Activated effector memory CD4-positive, alpha-beta T cell treated with Interleukin-2 at 50 U/mL for 16 hours (primary cell): Measurements from ENCODE around the gene CD320.
"Not testable (repeated sequence)": the region's sequence is repeated elsewhere in the genome, so short reads cannot be mapped to it uniquely, and the experiment has no call there.

Source experiments
- DNase-seq: peaks from one replicate; pipeline ENCODE4 v3.0.0-alpha.2; 2020

CD320 gene

DNA sequence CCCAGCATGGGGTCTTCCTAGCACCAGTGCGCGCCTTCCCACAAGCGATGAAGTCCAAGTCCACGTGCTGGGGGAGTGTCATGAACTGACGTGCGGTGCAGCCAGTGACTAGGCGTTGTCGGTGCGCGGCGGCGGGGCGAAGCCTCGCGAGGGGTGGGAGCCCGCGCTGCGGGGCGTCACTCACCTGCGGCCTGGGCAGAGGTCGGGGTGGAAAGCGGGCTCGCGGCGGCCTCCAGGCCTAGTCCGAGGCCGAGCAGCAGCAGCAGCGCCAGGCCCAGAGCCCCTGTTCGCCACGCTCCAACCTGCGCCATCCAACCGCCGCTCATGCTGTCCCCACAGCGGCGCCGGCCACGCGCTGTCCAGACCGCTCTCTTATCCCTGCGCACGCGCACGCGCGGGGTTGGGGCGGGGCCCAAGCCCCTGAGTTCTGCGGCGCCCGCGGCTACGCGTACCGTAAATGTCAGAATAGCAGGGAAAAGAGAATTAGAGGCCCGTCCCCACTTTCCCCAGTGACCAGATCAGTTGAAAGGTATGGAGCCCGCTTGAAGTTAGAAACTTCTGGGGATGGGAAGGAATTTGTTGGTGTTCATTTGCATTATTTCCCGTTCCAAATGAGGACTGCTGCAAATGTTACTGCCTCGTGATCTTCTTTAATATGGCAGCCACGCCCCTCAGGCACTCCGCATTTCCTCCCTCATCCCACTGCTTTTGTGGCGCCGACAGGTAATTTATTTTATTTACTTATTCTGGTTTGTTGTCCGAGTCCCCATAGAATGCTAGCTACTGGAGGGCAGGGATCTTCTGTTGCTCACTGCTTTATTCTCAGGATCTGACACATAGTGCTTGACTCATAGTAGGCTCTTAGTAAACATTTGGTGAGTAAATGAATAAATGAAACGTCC, at the start of gene CD320:
Gene CD320 (minus strand): TSS at position 394 of the 902 bp plus-strand sequence. CDS start 68 bp downstream, at position 326.
- peak; percentile 83 for DNase-seq

DNA sequence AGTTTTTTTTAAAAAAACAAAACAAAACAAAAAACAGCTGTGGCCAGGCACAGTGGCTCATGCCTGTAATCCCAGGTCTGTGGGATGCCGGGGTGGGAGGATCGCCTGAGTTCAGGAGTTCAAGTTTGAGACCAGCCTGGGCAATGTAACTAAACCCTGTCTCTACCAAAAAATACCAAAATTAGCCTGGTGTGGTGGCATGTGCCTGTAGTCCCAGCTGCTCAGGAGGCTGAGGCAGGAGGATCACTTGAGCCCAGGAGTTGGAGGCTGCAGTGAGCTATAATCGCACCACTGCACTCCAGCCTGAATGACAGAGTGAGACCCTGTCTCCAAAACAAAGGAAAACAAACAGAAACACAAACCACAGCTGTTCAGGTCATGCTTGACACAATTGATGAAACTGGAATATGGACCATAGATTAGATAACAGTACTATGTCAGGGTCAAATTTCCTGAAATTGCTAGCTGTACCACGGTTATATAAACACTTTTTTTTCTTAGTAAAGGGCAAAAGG, 48.9 kb upstream of the CD320 start:
- DNase-seq = no peak

DNA sequence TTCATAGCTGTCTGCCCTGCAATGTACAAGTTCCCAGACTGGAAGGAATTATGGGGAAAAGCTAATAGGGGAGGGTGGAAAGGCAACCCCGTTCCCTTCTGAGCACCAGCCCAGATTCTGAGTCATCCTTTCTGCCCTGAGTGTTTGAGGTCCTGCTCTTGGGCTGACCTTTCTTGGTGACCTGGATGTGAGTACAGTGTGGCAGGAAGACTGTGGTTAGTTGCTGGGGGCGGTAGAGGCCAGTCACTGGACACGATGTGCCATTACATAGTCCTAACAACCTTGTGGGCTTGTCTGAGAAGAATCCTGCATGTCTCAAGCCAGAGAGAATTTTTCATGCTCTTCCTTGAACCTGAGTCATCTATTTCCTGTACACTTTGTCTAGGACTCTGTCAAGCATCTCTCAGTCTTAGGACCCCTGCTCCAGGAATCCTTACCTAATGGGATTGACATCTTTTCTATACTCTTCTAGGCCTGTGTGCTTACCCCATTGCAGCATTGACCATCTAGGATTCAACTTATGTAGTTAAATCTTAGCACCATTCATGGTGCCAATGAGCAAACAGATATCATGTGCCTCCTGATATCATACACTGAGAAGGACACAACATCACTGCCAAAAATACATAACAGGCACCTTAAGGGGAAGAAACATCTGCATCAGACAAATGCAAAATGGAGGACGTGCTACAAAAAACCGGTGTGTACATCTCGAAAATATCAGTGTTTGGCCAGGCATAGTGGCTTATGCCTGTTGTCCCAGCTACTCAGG, 47.7 kb upstream of the CD320 start:
- no peak for DNase-seq

DNA sequence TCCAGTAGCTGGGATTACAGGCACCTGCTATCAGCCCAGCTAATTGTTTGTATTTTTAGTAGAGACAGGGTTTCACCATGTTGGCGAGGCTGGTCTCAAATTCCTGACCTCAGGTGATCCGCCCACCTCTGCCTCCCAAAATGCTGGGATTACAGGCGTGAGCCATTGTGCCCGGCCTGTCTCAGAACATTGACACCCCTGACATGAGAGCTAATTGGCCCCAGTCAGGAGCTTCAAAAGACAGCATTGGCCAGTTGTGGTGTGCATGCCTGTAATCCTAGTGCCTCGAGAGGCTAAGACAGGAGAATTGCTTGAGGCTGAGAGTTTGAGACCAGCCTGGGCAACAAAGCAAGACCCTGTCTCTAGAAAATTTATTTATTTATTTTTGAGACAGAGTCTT, 44.7 kb upstream of the CD320 start:
- DNase-seq = not testable (repeated sequence)

DNA sequence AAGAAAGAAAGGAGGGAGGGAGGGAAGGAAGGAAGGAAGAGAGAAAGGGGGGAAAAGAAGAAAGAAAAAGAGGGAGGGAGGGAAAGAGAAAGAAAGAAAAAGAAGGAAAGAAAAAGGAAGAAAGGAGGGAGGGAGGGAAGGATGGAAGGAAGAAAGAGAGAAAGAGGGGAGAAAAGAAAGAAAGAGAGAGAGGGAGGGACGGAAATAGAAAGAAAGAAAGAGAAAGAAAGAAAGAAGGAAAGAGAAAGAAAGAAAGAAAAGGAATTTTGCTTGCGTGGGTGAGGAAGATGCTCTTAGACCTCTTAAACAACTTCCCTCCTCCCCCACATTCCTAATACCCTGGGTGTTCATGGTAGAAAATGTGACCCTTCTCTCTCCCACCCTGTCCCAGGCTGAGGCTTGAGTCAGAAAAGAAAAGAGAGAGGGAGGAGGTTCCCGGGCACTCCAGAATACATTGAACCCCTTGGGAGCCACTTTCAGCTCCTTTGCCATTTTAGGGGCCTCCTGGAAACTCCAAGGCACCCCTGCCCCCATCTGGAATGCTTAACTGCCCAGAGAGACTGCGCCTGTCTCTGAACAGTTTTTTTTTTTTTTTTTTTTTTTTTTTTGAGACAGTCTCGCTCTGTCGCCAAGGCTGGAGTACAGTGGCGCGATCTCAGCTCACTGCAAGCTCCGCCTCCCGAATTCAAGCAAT, 44.1 kb upstream of the CD320 start:
- no peak for DNase-seq

DNA sequence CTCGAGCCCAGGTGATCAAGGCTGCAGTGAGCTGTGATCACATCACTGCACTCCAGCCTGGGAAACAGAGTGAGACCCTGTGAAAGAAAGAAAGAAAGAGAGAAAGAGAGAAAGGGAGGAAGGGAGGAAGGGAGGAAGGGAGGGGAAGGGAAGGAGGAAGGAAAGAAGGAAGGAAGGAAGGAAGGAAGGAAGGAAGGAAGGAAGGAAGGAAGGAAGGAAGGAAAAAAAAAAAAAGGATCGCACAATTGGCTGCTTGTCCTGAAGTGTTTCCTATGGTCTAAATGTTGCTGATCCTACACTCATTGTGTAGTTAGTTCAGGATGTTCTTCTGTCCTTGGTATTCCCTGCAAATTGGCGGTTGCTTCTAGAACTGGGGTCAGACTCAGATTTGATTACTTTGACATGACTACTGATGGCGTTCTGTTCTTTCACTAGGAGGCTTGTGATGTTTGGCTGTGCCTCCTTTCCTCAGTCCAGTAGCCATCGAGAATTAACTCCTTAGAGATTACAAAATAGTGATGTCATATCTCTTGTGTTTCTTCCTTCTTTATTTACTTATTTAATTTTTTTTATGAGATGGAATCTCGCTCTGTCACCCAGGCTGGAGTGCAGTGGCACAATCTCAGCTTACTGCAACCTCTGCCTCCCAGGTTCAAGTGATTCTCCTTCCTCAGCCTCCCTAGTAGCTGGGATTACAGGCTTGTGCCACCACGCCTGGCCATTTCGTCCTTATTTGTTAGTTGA, 41.6 kb upstream of the CD320 start:
- DNase-seq = not testable (repeated sequence)

DNA sequence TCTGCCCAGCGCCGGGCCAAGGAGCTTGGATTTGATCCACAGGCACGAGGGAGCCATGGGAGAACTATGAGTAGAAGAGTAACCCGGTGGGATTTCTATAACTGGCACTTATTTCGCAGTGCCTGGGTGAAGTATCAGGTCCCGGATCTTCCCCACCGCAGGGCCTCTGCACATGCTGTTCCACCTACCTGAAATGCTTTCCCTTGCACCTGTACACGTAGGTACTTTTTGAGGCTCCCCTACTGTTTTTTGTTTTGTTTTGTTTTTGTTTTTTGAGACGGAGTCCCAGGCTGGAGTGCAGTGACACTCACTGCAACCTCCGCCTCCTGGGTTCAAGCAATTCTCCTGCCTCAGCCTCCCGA, 35.3 kb upstream of the CD320 start:
- DNase-seq = no peak

DNA sequence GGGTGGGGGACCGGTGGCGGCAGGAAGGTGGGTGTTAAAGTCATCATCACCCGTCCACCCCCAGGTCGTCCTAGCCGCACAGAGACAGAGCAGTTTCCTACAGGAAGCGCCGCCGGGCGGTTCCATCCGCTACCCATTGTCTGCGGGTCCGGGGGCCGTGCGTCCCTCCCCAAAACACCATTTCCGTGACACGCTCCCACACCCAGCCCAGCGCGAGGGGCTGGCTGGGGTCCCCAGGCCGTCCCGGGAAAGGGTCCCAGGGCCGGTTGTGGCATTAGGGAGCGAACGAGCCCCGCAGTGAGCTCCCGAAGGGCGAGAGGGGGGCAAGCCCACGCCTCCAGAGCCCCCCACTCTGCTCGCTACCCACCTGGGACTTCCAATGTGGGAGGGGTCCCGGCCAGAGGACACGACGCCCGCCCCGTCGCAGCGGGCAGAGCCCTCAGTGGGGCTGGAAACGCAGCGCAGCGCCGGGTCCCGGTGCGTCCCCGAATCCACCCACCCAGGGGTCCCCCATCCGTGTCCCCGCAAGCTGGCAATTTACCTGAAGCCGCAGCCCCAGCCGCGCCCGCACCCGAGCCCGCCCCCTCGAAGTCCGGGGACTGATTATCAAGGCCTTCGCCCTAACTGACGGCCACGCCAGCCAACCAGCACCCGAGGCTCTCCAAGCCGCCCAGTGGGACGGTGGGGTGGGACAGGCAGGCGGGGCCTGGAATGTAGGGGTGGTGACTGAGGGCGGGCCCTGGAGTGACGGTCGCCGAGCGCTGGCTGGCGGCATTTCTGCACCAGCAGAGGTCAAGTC, 34.7 kb upstream of the CD320 start, which contains the start of gene KANK3:
Gene KANK3 (minus strand): TSS at position 579 of the 799 bp plus-strand sequence. CDS start 5,434 bp downstream, outside the sequence.
- DNase-seq = peak; percentile 87

DNA sequence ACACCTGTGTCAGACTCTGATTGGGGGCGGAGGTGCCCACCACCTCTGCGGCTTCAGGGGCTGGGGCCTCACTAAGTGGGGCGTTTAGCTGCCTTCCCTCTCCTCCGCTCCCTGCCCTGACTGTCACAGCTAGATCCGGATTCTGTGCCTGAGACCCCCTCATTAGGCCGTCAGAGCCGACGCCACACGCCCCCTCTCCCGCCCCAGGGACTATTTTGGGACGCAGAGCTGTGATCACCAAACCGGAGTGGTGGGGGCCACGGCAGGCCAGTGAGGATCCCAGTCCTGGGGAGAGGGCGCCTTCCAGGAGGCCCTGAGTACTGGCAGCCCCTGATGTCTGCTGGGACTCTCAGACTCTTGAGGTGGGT, 34.1 kb upstream of the CD320 start:
- DNase-seq = no peak

DNA sequence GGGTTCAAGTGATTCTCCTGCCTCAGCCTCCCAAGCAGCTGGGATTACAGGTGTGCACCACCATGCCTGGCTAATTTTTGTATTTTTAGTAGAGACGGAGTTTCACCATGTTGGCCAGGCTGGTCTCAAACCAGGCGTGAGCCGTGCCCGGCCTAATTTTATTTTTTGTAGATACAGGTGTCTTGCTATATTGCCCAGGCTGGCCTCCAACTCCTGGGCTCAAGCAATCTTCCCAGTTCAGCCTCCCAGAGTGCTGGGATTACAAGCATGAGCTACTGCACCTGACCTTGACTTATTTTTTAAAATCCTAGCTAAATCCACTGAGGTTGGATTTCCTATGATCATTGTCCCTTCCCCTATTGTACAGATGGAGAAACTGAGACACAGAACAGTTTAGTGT, 33.3 kb upstream of the CD320 start:
- not testable (repeated sequence) for DNase-seq

DNA sequence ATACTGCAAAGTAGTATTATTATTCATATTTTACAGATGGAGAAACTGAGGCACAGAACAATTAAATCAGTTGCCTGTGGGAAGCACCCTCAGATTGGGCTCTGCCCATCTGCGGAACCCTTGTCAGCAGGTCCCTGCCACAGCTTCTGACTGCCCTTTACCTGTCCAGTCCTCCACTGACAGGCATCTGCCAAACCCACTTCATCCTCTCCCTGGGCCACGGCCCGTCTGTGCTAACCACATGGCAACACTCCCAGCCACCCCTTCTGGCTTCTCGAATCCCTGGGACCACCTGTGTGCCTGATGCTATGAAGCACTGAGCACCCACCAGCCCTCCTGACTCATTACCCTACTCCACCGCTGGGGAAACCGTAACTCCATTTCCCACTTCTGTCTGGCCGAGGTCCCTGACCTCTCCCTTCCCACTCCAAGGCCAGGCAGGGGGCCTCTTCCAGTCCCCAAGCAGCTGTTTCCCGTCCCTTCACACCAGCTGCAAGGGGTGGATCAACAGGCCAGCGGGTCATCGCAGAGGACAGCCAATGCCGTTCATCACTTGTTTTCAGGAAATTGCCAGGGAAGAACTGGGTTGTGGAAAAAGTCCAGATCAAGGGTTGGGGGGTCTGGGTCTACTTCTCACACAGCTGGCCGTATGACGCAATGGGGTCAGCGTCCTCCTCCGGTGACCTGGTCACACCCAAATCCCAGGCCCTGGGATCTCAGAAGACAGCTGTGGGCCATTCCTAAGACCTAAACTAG, 32.4 kb upstream of the CD320 start:
- no peak for DNase-seq

DNA sequence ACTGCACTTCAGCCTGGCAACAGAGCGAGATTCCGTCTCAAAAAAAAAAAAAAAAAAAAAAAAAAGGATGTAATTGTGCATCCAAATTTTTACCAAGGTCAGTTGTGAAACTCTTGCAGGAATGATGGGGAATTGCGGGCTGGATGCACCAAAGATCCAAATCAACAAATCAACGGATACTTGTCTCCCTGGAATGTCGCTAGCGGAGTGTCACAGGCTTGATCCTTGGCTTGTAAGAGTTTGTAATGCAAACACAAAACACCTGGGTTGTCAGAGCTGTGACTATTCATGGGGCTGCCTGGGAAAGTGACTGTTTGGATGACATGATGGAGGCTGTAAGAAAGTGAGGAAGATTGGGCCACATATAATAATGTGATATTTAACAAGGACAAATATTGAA, 30.7 kb upstream of the CD320 start:
- no peak for DNase-seq

DNA sequence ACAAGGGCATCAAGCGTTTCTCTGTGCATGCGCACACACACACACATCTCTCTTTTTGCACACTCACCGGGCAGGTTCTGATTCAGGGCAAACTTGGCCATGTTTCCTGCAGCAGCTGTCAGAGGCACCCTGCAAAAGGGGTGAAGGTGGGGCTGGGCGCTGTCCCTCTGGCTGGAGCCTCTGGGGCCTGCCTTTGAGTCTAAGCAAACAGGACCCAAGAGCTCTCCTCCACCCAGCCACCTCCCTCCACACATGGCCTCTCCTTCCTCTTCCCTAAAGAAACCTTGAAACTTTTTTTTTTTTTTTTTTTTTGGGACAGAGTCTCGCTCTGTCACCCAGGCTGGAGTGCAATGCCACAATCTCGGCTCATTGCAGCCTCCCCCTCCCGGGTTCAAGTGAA, 29.6 kb upstream of the CD320 start:
- DNase-seq = no peak

DNA sequence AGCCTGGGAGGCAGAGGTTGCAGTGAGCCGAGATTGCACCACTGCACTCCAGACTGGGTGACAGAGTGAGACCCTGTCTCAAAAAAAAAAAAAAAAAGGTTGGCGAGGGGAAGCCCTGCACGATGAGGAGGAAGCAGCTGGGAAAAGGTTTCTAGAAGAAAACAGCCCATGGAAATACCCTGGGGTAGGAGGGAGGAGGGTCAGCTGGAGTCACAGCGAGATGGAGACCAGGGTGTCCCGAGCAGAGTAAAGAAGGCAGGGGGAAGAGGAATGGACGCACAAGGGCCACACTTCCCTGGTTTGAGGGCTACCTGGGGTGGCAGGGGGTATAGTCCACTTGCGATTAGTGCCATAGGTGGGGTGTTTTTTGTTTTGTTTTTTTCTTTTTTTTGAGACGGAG, 28.5 kb upstream of the CD320 start:
- no peak for DNase-seq

DNA sequence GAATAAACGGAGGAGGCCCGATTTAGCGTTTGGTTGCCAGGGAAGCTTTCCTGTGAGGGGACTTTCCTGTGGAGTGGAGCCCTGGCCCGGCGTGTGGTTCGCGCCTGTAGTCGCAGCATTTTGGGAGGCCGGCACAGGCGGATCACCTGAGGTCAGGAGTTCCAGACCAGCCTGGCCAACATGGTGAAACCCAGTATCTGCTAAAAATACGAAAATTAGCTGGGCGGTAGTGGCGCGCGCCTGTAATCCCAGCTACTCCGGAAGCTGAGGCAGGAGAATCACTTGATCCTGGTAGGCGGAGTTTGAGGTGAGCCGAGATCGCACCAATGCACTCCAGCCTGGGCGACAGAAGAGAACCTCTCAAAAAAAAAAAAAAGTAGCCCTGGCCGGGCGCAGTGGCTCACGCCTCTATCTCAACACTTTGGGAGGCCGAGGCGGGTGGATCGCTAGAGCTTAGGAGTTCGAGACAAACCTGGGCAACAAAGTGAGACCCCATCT, 28.0 kb upstream of the CD320 start:
- no peak for DNase-seq

DNA sequence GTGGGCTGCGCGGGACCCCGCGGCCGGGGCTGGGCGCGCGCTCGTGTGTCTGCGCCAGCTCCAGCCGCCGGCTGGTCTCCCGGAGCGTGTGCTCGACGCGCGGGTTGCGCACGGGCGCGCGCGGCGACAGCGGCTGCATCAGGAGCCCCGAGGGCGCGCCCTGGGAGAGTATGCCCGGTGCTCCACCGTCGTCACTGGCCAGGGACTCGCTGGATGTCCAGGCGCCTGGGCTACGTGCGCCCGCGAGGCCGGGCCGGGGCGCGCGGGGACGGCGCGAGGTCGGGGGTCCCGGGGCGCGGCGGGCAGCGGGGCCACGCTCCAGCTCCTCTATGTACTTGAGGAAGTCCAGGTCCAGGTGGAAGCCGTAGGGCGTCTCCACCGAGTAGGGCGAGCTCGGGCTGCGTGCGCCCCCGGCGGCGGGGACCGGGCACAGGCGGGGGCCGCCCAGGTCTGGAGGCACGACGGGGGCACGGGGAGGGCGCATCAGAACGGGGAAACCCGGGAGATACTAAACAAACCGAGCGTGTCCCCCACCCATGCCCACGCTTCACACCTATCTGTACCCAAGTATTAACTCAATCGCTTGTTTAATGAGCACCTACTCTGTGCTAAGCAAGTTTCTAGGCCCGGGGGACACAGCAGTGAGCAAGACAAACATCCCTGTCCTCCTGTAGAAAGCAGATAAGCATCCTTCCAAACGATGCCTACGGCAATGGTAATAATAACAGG, 27.3 kb upstream of the CD320 start:
- DNase-seq = no peak

DNA sequence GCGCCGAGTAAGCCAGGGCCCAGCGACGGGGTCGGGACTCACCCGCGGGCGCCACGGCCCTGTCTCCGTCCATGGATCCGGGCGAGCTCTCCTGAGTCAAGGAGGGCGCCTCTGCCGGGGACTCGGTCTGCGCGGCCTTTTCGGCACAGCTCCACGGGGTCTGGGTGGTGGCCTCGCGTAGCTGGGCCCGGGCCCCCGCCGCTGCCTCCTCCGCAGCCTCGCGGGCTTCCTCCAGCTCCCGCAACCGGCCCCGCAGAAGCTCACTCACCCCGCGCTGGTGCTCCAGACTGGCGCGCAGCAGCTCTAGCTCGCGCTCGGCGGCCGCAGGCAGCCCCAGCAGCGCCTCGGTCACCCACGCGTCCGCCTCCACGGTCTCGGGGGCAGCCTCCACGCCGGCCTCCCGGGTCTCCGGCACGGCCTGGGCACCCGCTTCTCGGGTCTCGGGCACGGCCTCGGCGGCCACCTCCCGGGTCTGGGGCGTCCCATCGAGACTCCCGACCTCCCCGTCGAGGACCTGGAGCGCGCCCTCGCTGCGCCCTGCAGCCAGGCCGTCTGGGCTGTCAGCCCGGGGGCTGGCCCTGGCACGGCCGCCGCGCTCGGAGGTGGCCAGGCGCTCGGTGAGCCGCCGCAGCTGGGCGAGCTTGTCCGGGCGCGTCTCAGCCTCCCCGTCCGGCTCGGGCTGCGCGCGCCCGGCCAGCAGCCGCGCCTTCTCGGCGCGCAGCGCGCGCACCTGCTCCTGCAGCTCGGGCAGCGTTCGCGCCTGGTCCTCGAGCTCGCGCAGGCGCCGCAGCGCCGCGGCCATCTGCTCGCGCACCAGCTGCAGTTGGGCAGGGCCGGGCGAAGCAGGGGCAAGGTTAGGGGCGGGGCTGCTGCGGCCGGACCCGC, 26.5 kb upstream of the CD320 start:
- DNase-seq = no peak

DNA sequence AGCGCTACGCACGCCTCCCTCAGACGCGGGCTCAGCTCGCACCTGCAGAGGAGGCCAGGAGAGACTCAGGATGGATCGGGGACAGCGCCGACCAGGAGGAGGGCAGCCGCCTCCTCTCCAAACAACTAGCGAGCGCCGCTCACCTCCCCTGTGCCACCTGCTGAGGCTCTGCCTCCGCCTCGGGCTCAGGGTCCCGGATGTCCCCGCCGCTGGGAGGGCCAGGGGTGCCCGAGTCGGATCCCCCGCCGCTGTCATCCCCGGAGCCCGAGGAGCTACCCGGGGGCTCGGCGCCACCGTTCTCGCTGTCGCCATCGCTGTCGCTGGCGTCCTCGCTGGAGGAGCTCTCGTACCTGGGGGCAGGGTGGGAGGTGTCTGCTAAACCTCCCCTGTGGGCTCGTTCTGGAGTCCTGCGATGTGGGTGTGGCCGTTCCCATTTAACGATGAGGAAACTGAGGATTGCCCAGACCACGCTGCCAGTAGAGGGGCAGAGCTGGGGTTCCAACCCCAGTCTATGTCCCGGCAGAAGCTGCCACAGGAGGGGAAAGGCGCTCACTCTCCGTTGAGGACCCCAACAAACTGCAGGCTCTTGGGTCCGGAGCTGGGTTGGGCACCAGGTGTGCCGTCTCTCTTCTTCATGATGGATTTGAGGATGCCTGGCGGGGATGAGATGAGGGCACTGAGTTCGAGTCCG, 25.8 kb upstream of the CD320 start:
- no peak for DNase-seq
